Articular chondrocyte of knee joint (primary cell): Measurements from ENCODE around the gene CALHM1. TPM values are rescaled to one million over a fixed set of nuclear protein-coding genes. Genes with fewer than 3 reads are reported as not detected.

Experiments
- total RNA-seq: library from RNA; depleted of rRNA; stranded (reverse); fragments of >200 nt; gene quantifications from 2 replicates; pipeline ENCODE4 v1.2.3, GENCODE V29; 2012

Gene CALHM1
- total RNA-seq = not detected in 2 replicates

GRCh38 chr10:103458720-103459119 is at the start of gene CALHM1:
CALHM1 (minus strand) TSS chr10:103458900; CDS start chr10:103458751, 149 bp downstream.

GRCh38 chr10:103493362-103493915 is 34.7 kb upstream of the CALHM1 start, which contains the start of gene NEURL1:
NEURL1 (plus strand) TSS chr10:103493705; CDS start chr10:103494388, 683 bp downstream.

GRCh38 chr10:103479135-103479534 is 20.4 kb upstream of the CALHM1 start, which contains the start of gene CALHM3:
CALHM3 (minus strand) TSS chr10:103479240; CDS start chr10:103479032, 208 bp downstream.

GRCh38 chr10:103451831-103452505 is 6.7 kb downstream of the CALHM1 start, which contains the start of gene CALHM2:
CALHM2 (minus strand) TSS chr10:103452370; CDS start chr10:103449941, 2,429 bp downstream.

Other genes with a start within 250 kb of the CALHM1 start
- gene RPEL1, start 213.0 kb downstream of the CALHM1 start, total RNA-seq = 0.11 and 0.13 TPM in 2 replicates
- 0.13 and 0.22 TPM in 2 replicates for gene INA, start 181.8 kb downstream of the CALHM1 start, total RNA-seq
- 18.6 and 20.0 TPM in 2 replicates for gene PCGF6, start 107.8 kb downstream of the CALHM1 start, total RNA-seq
- gene TAF5, start 90.9 kb downstream of the CALHM1 start, total RNA-seq = 4.3 and 4.4 TPM in 2 replicates
- gene ATP5MK, start 62.4 kb downstream of the CALHM1 start, total RNA-seq = 223 and 321 TPM in 2 replicates
- 23.8 and 26.5 TPM in 2 replicates for gene PDCD11, start 62.3 kb downstream of the CALHM1 start, total RNA-seq
- 81.3 and 91.3 TPM in 2 replicates for gene CALHM2, start 6.5 kb downstream of the CALHM1 start, total RNA-seq
- 0.11 TPM in 1 of 2 replicates, not detected in the other for gene CALHM3, start 20.3 kb upstream of the CALHM1 start, total RNA-seq
- 0.11 and 0.26 TPM in 2 replicates for gene NEURL1, start 34.8 kb upstream of the CALHM1 start, total RNA-seq